Putamen (tissue), 1 donor: ENCODE results near the gene PRKCI.
"Not testable (repeated sequence)": the region's sequence is repeated elsewhere in the genome, so short reads cannot be mapped to it uniquely, and the experiment has no call there.

ENCODE experiments used
- DNase-seq: peaks from one replicate; pipeline ENCODE4 v3.0.0-alpha.2; 2016; ENCODE audit warnings: low spot score

Gene PRKCI

GRCh38 chr3:170290194-170290593 is 68.0 kb downstream of the PRKCI start:
- no peak for DNase-seq

- no peak for DNase-seq
Measured at GRCh38 chr3:170295586-170295985, 73.4 kb downstream of the PRKCI start.

GRCh38 chr3:170296703-170297102 is 74.5 kb downstream of the PRKCI start:
- no peak for DNase-seq

GRCh38 chr3:170301405-170301804 is 79.2 kb downstream of the PRKCI start:
- no peak for DNase-seq

GRCh38 chr3:170302008-170302407 is 79.8 kb downstream of the PRKCI start:
- no peak for DNase-seq

- DNase-seq: no peak
Measured at GRCh38 chr3:170306015-170306414, 83.8 kb downstream of the PRKCI start.

GRCh38 chr3:170307671-170308405 is 85.6 kb downstream of the PRKCI start:
- no peak for DNase-seq

- DNase-seq: no peak
Measured at GRCh38 chr3:170309046-170309445, 86.8 kb downstream of the PRKCI start.

GRCh38 chr3:170317954-170318353 is 95.7 kb downstream of the PRKCI start:
- no peak for DNase-seq

GRCh38 chr3:170320461-170321121 is 98.4 kb downstream of the PRKCI start:
- no peak for DNase-seq

GRCh38 chr3:170321321-170322034 is 99.3 kb downstream of the PRKCI start:
- DNase-seq: peak; percentile 30

GRCh38 chr3:170322566-170323269 is 100.5 kb downstream of the PRKCI start:
- no peak for DNase-seq

- no peak for DNase-seq
Measured at GRCh38 chr3:170323331-170323730, 101.1 kb downstream of the PRKCI start.

- DNase-seq: peak; percentile 62
Measured at GRCh38 chr3:170324962-170325361, 102.7 kb downstream of the PRKCI start.

- no peak for DNase-seq
Measured at GRCh38 chr3:170327040-170327808, 105.0 kb downstream of the PRKCI start.

GRCh38 chr3:170327868-170328548 is 105.8 kb downstream of the PRKCI start:
- not testable (repeated sequence) for DNase-seq

GRCh38 chr3:170330366-170330765 is 108.1 kb downstream of the PRKCI start:
- DNase-seq: no peak

- no peak for DNase-seq
Measured at GRCh38 chr3:170331143-170331542, 108.9 kb downstream of the PRKCI start.

GRCh38 chr3:170337420-170337819 is 115.2 kb downstream of the PRKCI start:
- DNase-seq: no peak

GRCh38 chr3:170338690-170339340 is 116.6 kb downstream of the PRKCI start:
- no peak for DNase-seq
